GM20431 (cell line): ENCODE data around the gene SCGB3A2.

Experiments
- in situ Hi-C: fragments of 300-500 bp; cut with MseI, MboI; formaldehyde crosslinking; loops from one replicate; pipeline ENCODE4 v1.15.0; 2020; ENCODE audit warnings: low sequenced_read_pairs; ENCODE audit not compliant: unreplicated experiment

The SCGB3A2 gene, protein sequence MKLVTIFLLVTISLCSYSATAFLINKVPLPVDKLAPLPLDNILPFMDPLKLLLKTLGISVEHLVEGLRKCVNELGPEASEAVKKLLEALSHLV

GRCh38 chr5:147878066-147878759 is at the start of gene SCGB3A2:
Gene SCGB3A2 (plus strand): TSS chr5:147878711. CDS start chr5:147878804, 93 bp downstream.
- in situ Hi-C loops = no loop called here

GRCh38 chr5:147830035-147830434 is 48.5 kb upstream of the SCGB3A2 start:
- in situ Hi-C loops = no loop called here

- in situ Hi-C loops = no loop called here
Measured at GRCh38 chr5:147831465-147831864, 47.0 kb upstream of the SCGB3A2 start, which contains the start of gene SPINK1. Gene SPINK1 (minus strand): TSS chr5:147831671. CDS start chr5:147831577, 94 bp downstream.

DNA sequence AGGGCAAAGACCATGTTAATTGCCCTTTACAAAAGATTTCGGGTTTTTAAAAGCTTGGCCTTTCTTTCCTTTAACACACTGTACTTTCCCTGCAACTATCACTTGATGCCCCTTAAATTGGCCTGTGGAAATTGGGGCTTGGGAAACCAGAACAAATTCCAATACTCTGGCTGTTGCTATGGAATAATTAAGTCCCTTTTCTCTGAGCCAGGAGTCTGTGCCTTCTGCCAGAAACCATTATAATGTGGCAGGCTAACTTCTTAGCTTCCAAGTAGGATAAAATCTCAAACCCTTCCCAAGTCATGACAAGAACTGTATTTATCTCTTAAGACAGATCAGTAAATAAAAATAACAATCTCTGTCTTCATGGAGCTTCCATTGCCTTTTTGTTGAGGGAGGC is 46.0 kb upstream of the SCGB3A2 start:
- in situ Hi-C loops = no loop called here

DNA sequence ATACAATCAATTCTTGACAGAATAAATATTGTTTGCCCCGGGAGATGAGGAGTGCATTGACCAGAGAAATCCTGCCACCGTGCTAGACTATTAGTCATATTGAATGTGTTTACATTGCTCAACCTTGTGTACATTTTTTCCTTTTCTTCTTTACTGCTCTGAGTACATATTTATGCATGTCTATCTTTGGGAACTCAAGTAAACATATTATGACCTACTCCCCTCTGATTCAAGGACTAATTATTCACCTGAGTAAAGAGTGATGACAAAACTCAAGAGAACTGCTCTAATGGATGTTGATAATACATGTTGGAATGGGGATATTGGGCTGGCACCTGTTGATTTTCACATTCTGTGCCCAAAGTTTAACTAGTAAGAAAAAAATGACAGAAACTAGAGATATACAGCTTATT is 43.1 kb upstream of the SCGB3A2 start:
- in situ Hi-C loops = no loop called here

- in situ Hi-C loops = no loop called here
Measured at GRCh38 chr5:147836439-147836838, 42.1 kb upstream of the SCGB3A2 start.

- in situ Hi-C loops = no loop called here
Measured at GRCh38 chr5:147842869-147843268, 35.6 kb upstream of the SCGB3A2 start.

DNA sequence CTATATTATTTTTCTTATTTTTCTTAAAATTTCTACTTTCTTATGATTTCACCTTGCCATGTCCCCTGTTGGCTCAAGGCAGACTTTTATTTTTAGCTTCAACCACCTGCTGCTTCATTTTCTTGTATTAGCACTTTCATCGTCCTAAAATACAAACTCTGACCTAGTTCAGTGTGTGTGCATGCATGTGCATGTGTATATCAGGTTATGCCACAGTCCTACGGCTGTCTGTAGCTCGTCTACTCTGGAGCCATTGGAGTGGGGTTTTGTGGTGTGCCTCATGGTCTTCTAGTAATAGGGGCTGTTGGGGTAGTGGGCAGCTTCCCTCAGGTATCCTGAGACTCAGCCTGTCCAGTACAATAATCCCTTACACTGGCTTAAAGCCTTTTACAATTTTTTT is 33.7 kb upstream of the SCGB3A2 start:
- in situ Hi-C loops = no loop called here

- in situ Hi-C loops = no loop called here
Measured at GRCh38 chr5:147845618-147846017, 32.9 kb upstream of the SCGB3A2 start.

DNA sequence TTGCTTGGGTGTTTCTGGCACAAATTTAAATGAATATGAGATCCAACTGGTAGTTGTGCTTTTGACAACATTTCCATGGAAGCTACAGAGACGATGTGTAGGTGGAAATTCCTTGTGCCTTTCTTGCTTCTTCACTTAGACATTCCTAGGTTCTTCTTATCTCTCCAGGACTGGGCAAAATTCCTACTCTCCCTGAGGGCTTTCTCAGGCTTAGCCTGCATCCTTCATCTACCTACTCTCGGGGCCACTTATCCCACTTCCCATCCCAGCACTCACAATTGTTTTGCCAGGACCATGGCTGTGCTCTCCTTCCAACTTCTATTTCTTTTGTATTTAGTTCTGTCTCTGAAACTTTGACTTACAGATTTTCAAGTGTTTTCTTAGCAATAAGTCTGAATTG is 29.3 kb upstream of the SCGB3A2 start:
- in situ Hi-C loops = no loop called here

- in situ Hi-C loops = no loop called here
Measured at GRCh38 chr5:147851578-147851977, 26.9 kb upstream of the SCGB3A2 start.

- in situ Hi-C loops = no loop called here
Measured at GRCh38 chr5:147852365-147852764, 26.1 kb upstream of the SCGB3A2 start.

- in situ Hi-C loops = no loop called here
Measured at GRCh38 chr5:147853372-147853987, 25.0 kb upstream of the SCGB3A2 start.

GRCh38 chr5:147854331-147854730 is 24.2 kb upstream of the SCGB3A2 start:
- in situ Hi-C loops = no loop called here

DNA sequence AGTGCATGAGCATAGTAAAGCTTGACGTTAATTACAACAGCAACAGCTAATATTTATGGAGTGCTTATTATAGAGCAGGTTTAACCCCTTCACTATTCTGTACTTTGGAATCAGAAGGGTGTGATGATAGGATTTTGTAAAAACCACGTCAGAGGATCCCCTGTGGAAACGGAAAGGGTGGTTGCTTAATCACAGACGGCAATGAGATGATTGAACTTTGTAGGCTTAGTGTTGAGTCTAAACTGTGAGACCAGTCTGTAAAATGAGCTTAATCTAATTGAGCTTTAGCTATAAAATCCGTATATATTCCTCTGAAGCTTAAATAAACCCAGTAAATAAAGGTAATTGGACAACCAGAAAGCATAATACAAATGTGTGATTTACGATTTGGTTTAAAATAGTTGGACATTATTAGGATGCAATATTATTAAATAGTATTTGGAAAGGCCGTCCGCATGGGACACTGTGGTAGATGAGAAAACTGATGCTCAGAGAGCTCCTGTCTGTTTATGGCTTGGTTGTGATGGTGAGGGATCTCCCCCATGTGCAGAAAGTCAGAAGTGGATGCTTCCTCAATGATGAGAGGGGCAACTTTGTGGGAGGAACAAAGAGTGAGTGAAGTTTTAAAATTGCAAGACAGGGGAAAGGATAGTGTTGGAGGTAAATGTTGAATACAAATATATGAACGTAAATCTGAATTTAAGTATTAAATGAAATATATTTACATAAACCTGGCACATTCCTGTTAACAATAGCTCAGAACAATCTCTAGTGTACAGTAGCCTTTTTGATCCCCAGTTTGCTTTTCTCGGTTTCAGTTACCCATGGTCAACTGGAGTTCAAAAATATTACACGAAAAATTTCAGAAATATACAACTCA is 23.4 kb upstream of the SCGB3A2 start:
- in situ Hi-C loops = no loop called here

- in situ Hi-C loops = no loop called here
Measured at GRCh38 chr5:147855774-147856069, 22.8 kb upstream of the SCGB3A2 start.

DNA sequence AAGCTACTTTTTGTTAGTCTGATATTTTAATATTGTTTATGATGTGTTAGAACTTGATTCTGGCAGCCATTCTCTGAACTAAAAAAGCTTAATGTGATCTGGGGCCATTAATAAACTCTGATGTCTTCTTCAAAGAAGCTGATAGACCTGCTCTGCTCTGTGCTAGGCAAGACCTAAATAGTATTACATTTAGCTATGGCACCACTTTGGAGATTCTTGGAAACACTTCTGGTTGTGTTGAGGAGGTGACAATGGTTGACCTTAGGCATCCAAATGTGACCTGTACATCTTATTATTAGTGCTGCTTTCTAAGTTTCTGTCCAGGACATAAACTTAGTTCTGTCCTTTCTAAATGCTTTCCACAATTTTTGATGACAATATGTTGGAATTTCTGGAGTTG is 21.7 kb upstream of the SCGB3A2 start:
- in situ Hi-C loops = no loop called here

GRCh38 chr5:147857302-147858129 is 21.0 kb upstream of the SCGB3A2 start:
- in situ Hi-C loops = no loop called here

DNA sequence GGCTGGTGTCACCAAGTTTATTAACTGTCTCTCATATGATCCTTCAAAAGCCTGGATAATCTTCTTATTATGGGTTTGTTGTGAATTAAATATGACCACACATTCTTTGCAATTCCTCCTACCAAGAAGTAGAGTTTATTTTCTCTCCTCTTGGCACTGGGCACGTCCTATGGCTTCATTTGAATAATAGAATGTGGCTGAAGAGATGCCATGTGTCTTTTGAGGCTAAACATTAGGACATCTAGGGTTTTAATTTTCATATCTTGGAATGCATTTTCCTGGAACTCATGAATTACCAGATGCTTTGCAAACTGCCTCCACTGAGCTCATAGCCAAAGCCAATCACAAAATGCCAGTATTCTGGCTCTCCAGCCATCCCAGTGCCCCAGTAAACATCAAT is 19.9 kb upstream of the SCGB3A2 start:
- in situ Hi-C loops = no loop called here
